Measurements from ENCODE around the gene RHBDF2. TPM values are rescaled to one million over a fixed set of nuclear protein-coding genes. Genes with fewer than 3 reads are reported as not detected.
"Not testable (repeated sequence)": the region's sequence is repeated elsewhere in the genome, so short reads cannot be mapped to it uniquely, and the experiment has no call there.

Gene RHBDF2
- polyA plus RNA-seq, 1 donor: 35.2 TPM

GRCh38 chr17:76523084-76524037 lies 22.1 kb upstream of the RHBDF2 start:
- Histone ChIP-seq H3K4me3 (ENCODE audit: low read length) (no peak overlapping the region), H3K4me1 (ENCODE audit: control insufficient read depth, insufficient read depth, low read length) (peaks cover 25% of the 10 kb centered on the region), H3K27ac (ENCODE audit: low read length) (no peak overlapping the region), H3K36me3 (ENCODE audit: control insufficient read depth, insufficient read depth, low read length) (no peaks in the 10 kb centered on the region), H3K9me3 (ENCODE audit: control insufficient read depth, low read depth, low read length) (peaks cover 3% of the 10 kb centered on the region), H3K27me3 (ENCODE audit: control insufficient read depth, insufficient read depth, low read length) (no peaks in the 10 kb centered on the region)
- peak in 1 of 2 donors; percentile 65 for DNase-seq
- WGBS (ENCODE audit: insufficient coverage, low lambda C conversion rate): no CpG with 5 or more reads among the region's 35 CpGs

GRCh38 chr17:76521683-76522082 lies 20.5 kb upstream of the RHBDF2 start:
- H3K36me3 ChIP-seq (ENCODE audit: control insufficient read depth, insufficient read depth, low read length); H3K4me3 ChIP-seq (ENCODE audit: low read length); DNase-seq; H3K27me3 ChIP-seq (ENCODE audit: control insufficient read depth, insufficient read depth, low read length); H3K9me3 ChIP-seq (ENCODE audit: control insufficient read depth, low read depth, low read length); H3K27ac ChIP-seq (ENCODE audit: low read length): not testable (repeated sequence)
- WGBS (ENCODE audit: insufficient coverage, low lambda C conversion rate): no CpG with 5 or more reads among the region's 10 CpGs
- peaks cover 15% of the 10 kb centered on the region for H3K4me1 ChIP-seq (ENCODE audit: control insufficient read depth, insufficient read depth, low read length)

- H3K4me3 ChIP-seq (ENCODE audit: low read length): no peak overlapping the region
- H3K27me3 ChIP-seq (ENCODE audit: control insufficient read depth, insufficient read depth, low read length): no peaks in the 10 kb centered on the region
- WGBS (ENCODE audit: insufficient coverage, low lambda C conversion rate): 100% methylated on average over 2 of the region's 7 CpGs
- no peaks in the 10 kb centered on the region for H3K36me3 ChIP-seq (ENCODE audit: control insufficient read depth, insufficient read depth, low read length)
- H3K27ac ChIP-seq (ENCODE audit: low read length): no peak overlapping the region
- H3K9me3 ChIP-seq (ENCODE audit: control insufficient read depth, low read depth, low read length): no peaks in the 10 kb centered on the region
- DNase-seq: no peak
- H3K4me1 ChIP-seq (ENCODE audit: control insufficient read depth, insufficient read depth, low read length): peaks cover 15% of the 10 kb centered on the region
Measured at GRCh38 chr17:76521262-76521661, 20.0 kb upstream of the RHBDF2 start.

GRCh38 chr17:76519048-76519966 lies 18.1 kb upstream of the RHBDF2 start:
- no peak for DNase-seq
- peaks cover 6% of the 10 kb centered on the region for H3K4me1 ChIP-seq (ENCODE audit: control insufficient read depth, insufficient read depth, low read length)
- no peaks in the 10 kb centered on the region for H3K27me3 ChIP-seq (ENCODE audit: control insufficient read depth, insufficient read depth, low read length)
- no peak overlapping the region for H3K27ac ChIP-seq (ENCODE audit: low read length)
- no peaks in the 10 kb centered on the region for H3K36me3 ChIP-seq (ENCODE audit: control insufficient read depth, insufficient read depth, low read length)
- 86% methylated on average over 4 of the region's 15 CpGs for WGBS (ENCODE audit: insufficient coverage, low lambda C conversion rate)
- no peaks in the 10 kb centered on the region for H3K9me3 ChIP-seq (ENCODE audit: control insufficient read depth, low read depth, low read length)
- H3K4me3 ChIP-seq (ENCODE audit: low read length): no peak overlapping the region

- no CpG with 5 or more reads among the region's 11 CpGs for WGBS (ENCODE audit: insufficient coverage, low lambda C conversion rate)
- H3K27ac ChIP-seq (ENCODE audit: low read length): no peak overlapping the region
- no peak overlapping the region for H3K4me3 ChIP-seq (ENCODE audit: low read length)
- H3K27me3 ChIP-seq (ENCODE audit: control insufficient read depth, insufficient read depth, low read length): no peaks in the 10 kb centered on the region
- no peak for DNase-seq
- no peaks in the 10 kb centered on the region for H3K4me1 ChIP-seq (ENCODE audit: control insufficient read depth, insufficient read depth, low read length)
- no peaks in the 10 kb centered on the region for H3K36me3 ChIP-seq (ENCODE audit: control insufficient read depth, insufficient read depth, low read length)
- H3K9me3 ChIP-seq (ENCODE audit: control insufficient read depth, low read depth, low read length): no peaks in the 10 kb centered on the region
Measured at GRCh38 chr17:76517638-76518038, 16.4 kb upstream of the RHBDF2 start.

- WGBS (ENCODE audit: insufficient coverage, low lambda C conversion rate): no CpG with 5 or more reads among the region's 22 CpGs
- H3K9me3 ChIP-seq (ENCODE audit: control insufficient read depth, low read depth, low read length): no peaks in the 10 kb centered on the region
- no peak overlapping the region for H3K4me3 ChIP-seq (ENCODE audit: low read length)
- H3K27me3 ChIP-seq (ENCODE audit: control insufficient read depth, insufficient read depth, low read length): no peaks in the 10 kb centered on the region
- peak in 1 of 2 donors; percentile 47 for DNase-seq
- no peaks in the 10 kb centered on the region for H3K36me3 ChIP-seq (ENCODE audit: control insufficient read depth, insufficient read depth, low read length)
- peak overlapping the region; percentile 46 for H3K27ac ChIP-seq (ENCODE audit: low read length)
- H3K4me1 ChIP-seq (ENCODE audit: control insufficient read depth, insufficient read depth, low read length): no peaks in the 10 kb centered on the region
Measured at GRCh38 chr17:76515274-76515949, 14.2 kb upstream of the RHBDF2 start.

- not testable (repeated sequence) for H3K27ac ChIP-seq (ENCODE audit: low read length); H3K9me3 ChIP-seq (ENCODE audit: control insufficient read depth, low read depth, low read length); H3K4me3 ChIP-seq (ENCODE audit: low read length); H3K4me1 ChIP-seq (ENCODE audit: control insufficient read depth, insufficient read depth, low read length); DNase-seq; H3K27me3 ChIP-seq (ENCODE audit: control insufficient read depth, insufficient read depth, low read length); H3K36me3 ChIP-seq (ENCODE audit: control insufficient read depth, insufficient read depth, low read length)
- WGBS (ENCODE audit: insufficient coverage, low lambda C conversion rate): no CpG with 5 or more reads among the region's 6 CpGs
Measured at GRCh38 chr17:76514355-76514754, 13.1 kb upstream of the RHBDF2 start.

- Histone ChIP-seq H3K27ac (ENCODE audit: low read length) (no peak overlapping the region), H3K4me1 (ENCODE audit: control insufficient read depth, insufficient read depth, low read length) (no peaks in the 10 kb centered on the region), H3K9me3 (ENCODE audit: control insufficient read depth, low read depth, low read length) (no peaks in the 10 kb centered on the region), H3K36me3 (ENCODE audit: control insufficient read depth, insufficient read depth, low read length) (no peaks in the 10 kb centered on the region), H3K27me3 (ENCODE audit: control insufficient read depth, insufficient read depth, low read length) (no peaks in the 10 kb centered on the region), H3K4me3 (ENCODE audit: low read length) (no peak overlapping the region)
- no peak for DNase-seq
- WGBS (ENCODE audit: insufficient coverage, low lambda C conversion rate): no CpG with 5 or more reads among the region's 6 CpGs
Measured at GRCh38 chr17:76513306-76513692, 12.1 kb upstream of the RHBDF2 start.

- H3K27me3 ChIP-seq (ENCODE audit: control insufficient read depth, insufficient read depth, low read length): no peaks in the 10 kb centered on the region
- no CpG with 5 or more reads among the region's 22 CpGs for WGBS (ENCODE audit: insufficient coverage, low lambda C conversion rate)
- no peak overlapping the region for H3K27ac ChIP-seq (ENCODE audit: low read length)
- no peaks in the 10 kb centered on the region for H3K36me3 ChIP-seq (ENCODE audit: control insufficient read depth, insufficient read depth, low read length)
- H3K4me3 ChIP-seq (ENCODE audit: low read length): no peak overlapping the region
- no peaks in the 10 kb centered on the region for H3K9me3 ChIP-seq (ENCODE audit: control insufficient read depth, low read depth, low read length)
- H3K4me1 ChIP-seq (ENCODE audit: control insufficient read depth, insufficient read depth, low read length): no peaks in the 10 kb centered on the region
- no peak for DNase-seq
Measured at GRCh38 chr17:76512366-76513305, 11.4 kb upstream of the RHBDF2 start.

Data from large intestine (tissue), 3 donors.